IMR-90 (cell line): ENCODE data around the gene CDH23. TPM values are rescaled to one million over a fixed set of nuclear protein-coding genes. Genes with fewer than 3 reads are reported as not detected.

Experiments used
- ATAC-seq: fragments of 200-7000 bp; cut with Tn5 transposase; 2 replicates; pipeline ENCODE4 v1.9.1; 2020; ENCODE audit warnings: low read depth, mild to moderate bottlenecking, moderate library complexity
- BruUV-seq: library from RNA; stranded (reverse); fragments of 400-500 nt; replicated peaks from 2 replicates; lab custom pipeline; 2021; lab: Mats Ljungman, UMichigan
- CTCF ChIA-PET: fragments of 300-600 bp; formaldehyde crosslinking; extraction: SDS; loops from one replicate; lab custom pipeline; 2021; ENCODE audit warnings: antibody characterized with exemption; lab: Yijun Ruan, JAX
- POLR2A ChIA-PET: fragments of 300-600 bp; sonication (Branson Sonifier 250); formaldehyde crosslinking; loops from one replicate; lab custom pipeline; 2022; ENCODE audit warnings: antibody characterized with exemption; ENCODE audit not compliant: unreplicated experiment; lab: Charles Lee
- DNase-seq: peaks from one replicate; pipeline ENCODE4 v3.0.0; 2013
- H2AFZ ChIP-seq: replicated peaks from 2 replicates; pipeline ENCODE3; 2013; ENCODE audit warnings: low read length, mild to moderate bottlenecking; ENCODE audit not compliant: poor library complexity
- H2AK5ac ChIP-seq: 2 replicates; pipeline ENCODE4 v1.6.1; 2013; ENCODE audit warnings: low read depth, low read length, inconsistent platforms
- H2AK9ac ChIP-seq: replicated peaks from 2 replicates; pipeline ENCODE3; 2013; ENCODE audit warnings: mild to moderate bottlenecking, low read depth, low read length, moderate library complexity; ENCODE audit not compliant: poor library complexity
- H2BK120ac ChIP-seq: 2 replicates; pipeline ENCODE4 v1.6.1; 2013; ENCODE audit warnings: low read depth, low read length, inconsistent platforms
- H2BK15ac ChIP-seq: 3 replicates; pipeline ENCODE4 v1.6.1; 2013; ENCODE audit warnings: low read depth, low read length, inconsistent platforms
- H2BK20ac ChIP-seq: 2 replicates; pipeline ENCODE4 v1.6.1; 2013; ENCODE audit warnings: low read depth, mild to moderate bottlenecking, inconsistent platforms, low read length, moderate library complexity
- H2BK5ac ChIP-seq: 2 replicates; pipeline ENCODE4 v1.6.1; 2013; ENCODE audit warnings: mild to moderate bottlenecking, low read depth, low read length, inconsistent platforms; ENCODE audit not compliant: poor library complexity, severe bottlenecking
- H3K14ac ChIP-seq: replicated peaks from 2 replicates; pipeline ENCODE4 v1.6.1; 2013; ENCODE audit warnings: low read depth, low read length, inconsistent platforms
- H3K18ac ChIP-seq: 2 replicates; pipeline ENCODE4 v1.6.1; 2013; ENCODE audit warnings: low read depth, low read length, control low read depth
- H3K23ac ChIP-seq: 2 replicates; pipeline ENCODE4 v1.6.1; 2013; ENCODE audit warnings: low read depth, low read length, inconsistent platforms
- H3K27ac ChIP-seq: 2 replicates; pipeline ENCODE4 v1.5.1; 2013; ENCODE audit warnings: mild to moderate bottlenecking, control low read depth, low read length; ENCODE audit not compliant: insufficient read depth
- H3K27me3 ChIP-seq: 2 replicates; pipeline ENCODE4 v1.6.1; 2013; ENCODE audit warnings: low read length; ENCODE audit not compliant: control insufficient read depth, insufficient read depth
- H3K36me3 ChIP-seq: 2 replicates; pipeline ENCODE4 v1.6.1; 2013; ENCODE audit warnings: low read length, mixed read lengths; ENCODE audit not compliant: control insufficient read depth, insufficient read depth
- H3K4ac ChIP-seq: 2 replicates; pipeline ENCODE4 v1.6.1; 2013; ENCODE audit warnings: low read depth, low read length, inconsistent platforms
- H3K4me1 ChIP-seq: 2 replicates; pipeline ENCODE4 v1.6.1; 2013; ENCODE audit warnings: low read length, mixed read lengths; ENCODE audit not compliant: control insufficient read depth, insufficient read depth
- H3K4me2 ChIP-seq: 2 replicates; pipeline ENCODE4 v1.6.1; 2013; ENCODE audit warnings: low read depth, mild to moderate bottlenecking, control low read depth, low read length, moderate library complexity
- H3K4me3 ChIP-seq: 2 replicates; pipeline ENCODE4 v1.5.1; 2013; ENCODE audit warnings: low read depth, mild to moderate bottlenecking, control low read depth, low read length, moderate library complexity; ENCODE audit not compliant: insufficient read depth
- H3K56ac ChIP-seq: 2 replicates; pipeline ENCODE4 v1.6.1; 2013; ENCODE audit warnings: low read length, inconsistent platforms; ENCODE audit not compliant: insufficient read depth; ENCODE audit errors: extremely low read depth
- H3K79me1 ChIP-seq, 2 experiments: 2 replicates each; pipeline ENCODE4 v1.6.1; 2013; ENCODE audit warnings: low read length in 2 of 2, inconsistent platforms in 1 of 2, low read depth in 1 of 2
- H3K9ac ChIP-seq: 2 replicates; pipeline ENCODE4 v1.6.1; 2013; ENCODE audit warnings: low read depth, low read length, control low read depth
- H3K9me1 ChIP-seq: 2 replicates; pipeline ENCODE4 v1.6.1; 2013; ENCODE audit warnings: low read length, inconsistent platforms; ENCODE audit not compliant: insufficient read depth
- H3K9me3 ChIP-seq: 2 replicates; pipeline ENCODE4 v1.6.1; 2013; ENCODE audit warnings: low read length; ENCODE audit not compliant: control insufficient read depth, insufficient read depth
- H4K20me1 ChIP-seq: 2 replicates; pipeline ENCODE4 v1.6.1; 2013; ENCODE audit warnings: low read length, inconsistent platforms; ENCODE audit not compliant: insufficient read depth
- H4K5ac ChIP-seq: 2 replicates; pipeline ENCODE4 v1.6.1; 2013; ENCODE audit warnings: mild to moderate bottlenecking, low read depth, low read length, control low read depth
- H4K8ac ChIP-seq, 2 experiments: 2 replicates each; pipeline ENCODE4 v1.6.1; 2013; ENCODE audit warnings: low read depth in 2 of 2, low read length in 2 of 2, control low read depth in 1 of 2, inconsistent platforms in 1 of 2
- H4K91ac ChIP-seq: 2 replicates; pipeline ENCODE4 v1.6.1; 2013; ENCODE audit warnings: low read depth, low read length, inconsistent platforms; ENCODE audit not compliant: insufficient read depth
- BHLHE40 ChIP-seq: fragments of 150-350 bp; IDR thresholded peaks from 2 replicates; pipeline ENCODE4 v1.6.1; 2016; ENCODE audit warnings: mild to moderate bottlenecking, low read depth, low read length
- CTCF ChIP-seq: conservative IDR thresholded peaks from 2 replicates; pipeline ENCODE4 v1.5.1; 2012; ENCODE audit warnings: mild to moderate bottlenecking, low read depth, low read length, improper control_type of control experiment
- ELK1 ChIP-seq: fragments of 150-350 bp; IDR thresholded peaks from 2 replicates; pipeline ENCODE4 v1.6.1; 2016; ENCODE audit warnings: low read depth, mild to moderate bottlenecking, low read length, moderate library complexity, borderline replicate concordance
- FOS ChIP-seq: fragments of 150-350 bp; IDR thresholded peaks from 2 replicates; pipeline ENCODE4 v1.6.1; 2016; ENCODE audit warnings: low read depth, low read length
- MXI1 ChIP-seq: IDR thresholded peaks from 2 replicates; pipeline ENCODE4 v1.6.1; 2012; ENCODE audit warnings: low read depth, mild to moderate bottlenecking, low read length, moderate library complexity, borderline replicate concordance
- RAD21 ChIP-seq: IDR thresholded peaks from 2 replicates; pipeline ENCODE4 v1.6.1; 2012; ENCODE audit warnings: low read length, improper control_type of control experiment
- RCOR1 ChIP-seq: IDR thresholded peaks from 2 replicates; pipeline ENCODE4 v1.6.1; 2012; ENCODE audit warnings: mild to moderate bottlenecking, low read length, improper control_type of control experiment; ENCODE audit not compliant: insufficient replicate concordance
- RFX5 ChIP-seq: IDR thresholded peaks from 2 replicates; pipeline ENCODE4 v1.8.0; 2012; ENCODE audit warnings: low read depth, mild to moderate bottlenecking, low read length, moderate library complexity
- SMC3 ChIP-seq: fragments of 150-350 bp; IDR thresholded peaks from 2 replicates; pipeline ENCODE4 v1.6.1; 2016; ENCODE audit warnings: low read depth, mild to moderate bottlenecking, antibody characterized with exemption, low read length, moderate library complexity
- WGBS, 2 experiments: methylation state at CpG; one replicate each; pipeline versions ENCODE4 v1.1.5 to v1.1.7; 2013; ENCODE audit warnings: missing lambda C conversion rate in 2 of 2; ENCODE audit not compliant: insufficient read length in 1 of 2; ENCODE audit errors: extremely low coverage in 2 of 2; 5-methylcytosine and 5-hydroxymethylcytosine counted together
- dilution Hi-C: fragments of 300-500 bp; cut with HindIII; formaldehyde crosslinking; loops from one replicate; pipeline ENCODE4 v1.14.3; 2018; ENCODE audit warnings: low sequenced_read_pairs; ENCODE audit not compliant: unreplicated experiment
- in situ Hi-C: fragments of 300-500 bp; cut with MboI; formaldehyde crosslinking; loops from 3 replicates; pipeline ENCODE4 v1.14.3; 2019; ENCODE audit warnings: low sequenced_read_pairs, inconsistent platforms, mixed read lengths
- intact Hi-C: fragments of 100-400 bp; cut with micrococcal nuclease; formaldehyde crosslinking; loops from 2 replicates; pipeline ENCODE4 v1.10.0; 2022
- polyA plus RNA-seq, 3 experiments: library from polyadenylated mRNA; depleted of rRNA; stranded (reverse); fragments of >200 nt; gene quantifications; 2 replicates each; pipeline ENCODE4 v1.2.3, GENCODE V29; 2012; ENCODE audit warnings: low replicate concordance in 1 of 3
- total RNA-seq: library from RNA; depleted of rRNA; stranded (reverse); fragments of >200 nt; gene quantifications from 2 replicates; pipeline ENCODE4 v1.2.3, GENCODE V29; 2012

Gene CDH23
- total and polyA plus RNA-seq, 2 of the 4 experiments (the other 2 are of a cell fraction): under 0.01 to 0.03 TPM

DNA sequence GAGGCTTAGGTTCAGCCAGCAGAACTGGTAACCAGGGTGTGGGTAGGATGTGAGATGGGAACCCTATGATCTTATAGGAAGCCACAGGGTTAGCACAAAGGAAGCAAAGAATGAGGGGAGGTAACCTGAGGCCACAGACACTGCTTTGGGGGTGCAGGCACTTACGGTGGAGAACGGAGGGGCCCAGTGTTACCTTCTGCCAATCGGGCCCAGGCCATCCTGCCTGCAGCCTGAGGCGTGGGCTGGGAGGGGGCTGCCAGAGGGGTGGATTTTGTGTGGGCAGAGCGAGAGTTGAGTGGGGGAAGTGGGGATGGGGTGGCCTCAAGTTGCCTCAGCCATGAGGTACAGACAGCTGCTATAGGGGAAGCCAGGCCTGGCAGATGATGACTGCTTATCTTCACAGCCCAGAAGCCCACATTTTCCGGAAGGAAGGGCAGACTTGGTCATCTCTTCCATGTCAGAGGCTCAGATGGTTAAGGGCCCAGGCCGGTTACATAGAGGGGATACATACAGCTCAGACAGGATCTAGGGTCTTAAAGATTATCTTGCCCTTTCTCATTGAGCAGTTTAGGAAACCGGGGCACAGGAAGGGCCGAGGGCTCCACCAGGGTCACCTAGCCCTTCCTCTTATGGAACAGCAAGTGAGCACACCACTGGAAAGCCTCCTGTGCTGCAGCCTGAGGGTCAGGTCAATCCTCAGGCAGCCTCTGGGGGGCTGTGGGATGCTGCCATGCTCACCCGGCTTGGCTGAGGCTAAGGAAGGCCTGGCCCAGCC lies 401.0 kb downstream of the CDH23 start:
- Histone ChIP-seq H3K27me3 (peaks cover 26% of the 10 kb centered on the region), H3K14ac (no peak overlapping the region), H3K9ac (no peak overlapping the region), H3K9me3 (no peaks in the 10 kb centered on the region), H3K18ac (no peak overlapping the region), H3K27ac (no peak overlapping the region), H2AFZ (no peak overlapping the region), H3K4ac (no peak overlapping the region), H3K36me3 (no peaks in the 10 kb centered on the region), H3K79me1 (no peaks in the 10 kb centered on the region), H3K56ac (no peak overlapping the region), H2AK9ac (no peak overlapping the region), H2AK5ac (no peak overlapping the region), H2BK5ac (no peak overlapping the region), H4K8ac (no peak overlapping the region), H4K20me1 (no peaks in the 10 kb centered on the region), H2BK120ac (no peak overlapping the region), H2BK20ac (no peak overlapping the region), H3K23ac (no peak overlapping the region), H3K4me3 (no peak overlapping the region), H2BK15ac (no peak overlapping the region), H3K4me1 (no peaks in the 10 kb centered on the region), H4K91ac (no peak overlapping the region), H3K4me2 (no peak overlapping the region), H4K5ac (no peak overlapping the region), H3K9me1 (no peaks in the 10 kb centered on the region)
- ATAC-seq (no peak), DNase-seq (no peak)
- dilution Hi-C loops (no loop called here), intact Hi-C loops (no loop called here), in situ Hi-C loops (no loop called here)
- ChIA-PET CTCF (no interaction called here), POLR2A (no interaction called here)
- no TSS peak for BruUV-seq
- no peak for TF ChIP-seq RCOR1
- TF ChIP-seq ELK1: no peak
- no peak for TF ChIP-seq RFX5
- TF ChIP-seq BHLHE40: no peak
- TF ChIP-seq MXI1: no peak
- TF ChIP-seq SMC3: no peak
- no peak for TF ChIP-seq CTCF
- no peak for TF ChIP-seq RAD21
- no peak for TF ChIP-seq FOS
- WGBS, 2 experiments: 54% methylated on average over 3 of the region's 10 CpGs; no CpG with 5 or more reads in 1 of the 2 experiments
